Spinal cord (tissue), 10 donors: Measurements from ENCODE around the gene HERC2. TPM values are rescaled to one million over a fixed set of nuclear protein-coding genes. Genes with fewer than 3 reads are reported as not detected.
"Not testable (repeated sequence)": the region's sequence is repeated elsewhere in the genome, so short reads cannot be mapped to it uniquely, and the experiment has no call there.

Experiments
- DNase-seq, 6 donors: peaks; one replicate each; pipeline versions ENCODE4 v3.0.0 to v3.0.0-alpha.2; 2013 to 2015; ENCODE audit warnings: low spot score in 6 of 6, low read depth in 4 of 6
- H3K27ac ChIP-seq: one replicate; pipeline ENCODE4 v1.5.1; 2013; ENCODE audit warnings: low read depth, low read length, control low read depth
- H3K27me3 ChIP-seq: one replicate; pipeline ENCODE4 v1.6.1; 2013; ENCODE audit warnings: low read length; ENCODE audit not compliant: control insufficient read depth, insufficient read depth
- H3K36me3 ChIP-seq: one replicate; pipeline ENCODE4 v1.6.1; 2013; ENCODE audit warnings: low read length; ENCODE audit not compliant: control insufficient read depth, insufficient read depth
- H3K4me1 ChIP-seq: one replicate; pipeline ENCODE4 v1.6.1; 2013; ENCODE audit warnings: low read length; ENCODE audit not compliant: control insufficient read depth, insufficient read depth
- H3K4me3 ChIP-seq: one replicate; pipeline ENCODE4 v1.5.1; 2013; ENCODE audit warnings: low read depth, low read length, control low read depth
- H3K9me3 ChIP-seq: one replicate; pipeline ENCODE4 v1.6.1; 2013; ENCODE audit warnings: low read length; ENCODE audit not compliant: control insufficient read depth, insufficient read depth
- WGBS: methylation state at CpG from one replicate; pipeline ENCODE4 v1.1.5; 2013; ENCODE audit warnings: missing lambda C conversion rate; ENCODE audit not compliant: insufficient coverage; 5-methylcytosine and 5-hydroxymethylcytosine counted together
- polyA plus RNA-seq, 2 donors: library from polyadenylated mRNA; unstranded; fragments of 120-200 nt; gene quantifications; one replicate each; pipeline ENCODE4 v1.2.1, GENCODE V29; 2013; ENCODE audit not compliant: insufficient read length in 2 of 2
- total RNA-seq, 2 donors: library from RNA; depleted of rRNA in 1 of 2; stranded (reverse); fragments of 120-200 nt in 1 of 2; fragments of >200 nt in 1 of 2; gene quantifications; one replicate each; pipeline versions ENCODE4 v1.2.3 to v1.2.4, GENCODE V29; 2013 to 2014
- donor health status: healthy.

Gene HERC2
- total and polyA plus RNA-seq, 4 donors: 62.9 to 96.2 (median 78.5) TPM

GRCh38 chr15:28238296-28238695 lies 83.7 kb downstream of the HERC2 start:
- not testable (repeated sequence) for H3K9me3 ChIP-seq, H3K27me3 ChIP-seq, H3K27ac ChIP-seq, H3K36me3 ChIP-seq, H3K4me3 ChIP-seq, H3K4me1 ChIP-seq, DNase-seq
- WGBS: 85% methylated on average over 2 of the region's 4 CpGs

DNA sequence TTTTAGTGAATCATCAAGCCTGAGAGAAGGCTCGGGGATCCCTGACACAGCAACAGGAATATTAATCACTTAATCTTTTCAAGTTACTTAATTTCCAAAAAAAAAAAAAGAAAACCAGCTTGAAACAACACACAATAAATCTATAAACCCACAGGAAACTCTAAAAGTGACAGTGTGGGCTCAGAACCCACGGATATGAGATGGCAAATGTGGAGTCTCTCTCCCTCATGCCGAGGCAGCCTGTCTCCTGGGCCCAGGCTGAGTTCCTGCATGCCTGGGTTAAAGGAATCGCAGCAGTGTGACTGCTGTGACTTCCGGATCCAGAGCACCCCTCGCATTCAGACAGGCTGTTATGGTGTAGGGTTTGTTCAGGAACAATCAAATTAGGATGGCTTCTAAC lies 90.2 kb downstream of the HERC2 start:
- H3K27me3 ChIP-seq, H3K27ac ChIP-seq, H3K4me1 ChIP-seq, H3K9me3 ChIP-seq, H3K4me3 ChIP-seq, DNase-seq: not testable (repeated sequence)
- peaks cover 20% of the 10 kb centered on the region for H3K36me3 ChIP-seq
- 20% methylated on average over 1 of the region's 6 CpGs for WGBS

- H3K36me3 ChIP-seq: peaks cover 20% of the 10 kb centered on the region
- H3K27me3 ChIP-seq, H3K27ac ChIP-seq, H3K4me3 ChIP-seq, H3K9me3 ChIP-seq, H3K4me1 ChIP-seq, DNase-seq: not testable (repeated sequence)
- 88% methylated on average over 3 of the region's 7 CpGs for WGBS
Measured at GRCh38 chr15:28231336-28231735, 90.6 kb downstream of the HERC2 start.

DNA sequence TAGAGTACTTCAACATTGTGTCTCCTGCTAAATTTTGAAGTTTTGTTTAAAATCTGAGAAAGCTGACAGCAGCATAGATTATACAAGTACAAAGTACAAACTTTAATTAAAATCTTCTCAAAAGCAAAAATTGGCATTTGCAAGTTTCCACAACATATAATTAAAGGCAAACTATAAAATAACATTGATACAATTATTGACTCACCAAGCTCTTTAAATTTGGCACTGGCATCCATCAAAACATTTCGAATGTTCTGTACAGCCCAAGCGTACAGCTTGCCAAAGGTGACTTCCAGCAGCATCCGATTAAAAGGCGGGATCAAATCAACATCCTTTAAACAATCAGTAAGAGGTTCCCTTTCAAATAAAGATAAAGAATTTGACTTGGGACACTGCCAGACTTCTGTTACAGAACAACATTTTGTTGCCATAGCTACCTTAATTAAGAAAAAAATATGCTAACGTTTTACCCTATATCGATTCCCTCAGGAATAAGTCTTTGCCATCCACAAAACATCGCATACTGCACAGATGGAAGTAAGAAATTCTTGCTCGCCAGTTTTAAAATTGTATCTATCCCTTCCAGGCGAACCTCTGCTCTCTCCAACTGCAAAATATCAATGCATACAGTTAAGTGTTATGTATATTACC lies 92.9 kb downstream of the HERC2 start:
- WGBS: 27% methylated on average over 2 of the region's 9 CpGs
- peak in 2 of 6 donors; percentile 48 to 61 for DNase-seq
- not testable (repeated sequence) for H3K27ac ChIP-seq

DNA sequence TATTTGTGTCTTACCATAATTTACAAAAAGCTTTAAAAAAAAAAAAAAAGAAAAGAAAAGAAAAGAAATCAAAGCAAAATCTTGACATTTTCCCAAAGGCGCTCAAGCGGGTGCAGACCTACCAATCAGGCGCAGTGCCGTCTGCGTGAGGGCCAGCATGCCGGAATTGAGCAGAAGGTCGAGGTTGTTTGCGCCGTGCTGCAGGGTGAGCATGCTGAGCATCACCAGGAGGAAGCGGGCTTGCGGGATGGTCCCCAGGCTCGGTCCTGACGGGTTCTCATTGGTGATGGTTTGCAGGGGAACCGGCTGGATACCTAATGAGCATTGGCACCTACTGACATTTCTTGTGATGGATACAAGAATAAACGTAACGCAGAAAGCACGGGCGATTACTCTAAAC lies 93.9 kb downstream of the HERC2 start:
- Histone ChIP-seq H3K4me1 (no peaks in the 10 kb centered on the region), H3K9me3 (no peaks in the 10 kb centered on the region), H3K36me3 (peaks cover 17% of the 10 kb centered on the region), H3K4me3 (no peak overlapping the region), H3K27ac (no peak overlapping the region), H3K27me3 (no peaks in the 10 kb centered on the region)
- WGBS: 94% methylated on average over 11 of the region's 18 CpGs
- no peak for DNase-seq

More for the DNA sequence above, 92.9 kb downstream of the HERC2 start:
- not testable (repeated sequence) for H3K4me3 ChIP-seq, H3K27me3 ChIP-seq, H3K4me1 ChIP-seq, H3K9me3 ChIP-seq
- H3K36me3 ChIP-seq: peaks cover 15% of the 10 kb centered on the region

DNA sequence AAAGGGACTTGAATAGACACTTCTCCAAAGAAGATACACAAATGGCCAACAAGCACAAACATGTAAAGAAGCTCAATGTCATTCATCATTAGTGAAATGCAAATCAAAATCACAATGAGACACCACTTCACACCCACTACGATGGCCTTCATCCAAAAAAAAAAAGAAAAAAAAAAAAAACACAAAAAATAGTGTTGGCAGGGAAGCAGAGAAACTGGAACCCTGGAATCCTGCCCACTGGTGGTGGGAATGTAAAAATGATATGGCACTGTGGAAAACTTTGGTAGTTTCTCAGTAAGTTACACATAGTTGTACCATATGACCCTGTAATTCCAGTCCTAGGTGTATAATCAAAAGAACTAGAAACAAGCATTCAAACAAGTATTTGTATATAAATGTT lies 94.7 kb downstream of the HERC2 start:
- H3K27ac ChIP-seq, H3K9me3 ChIP-seq, H3K4me1 ChIP-seq, H3K27me3 ChIP-seq, H3K4me3 ChIP-seq: not testable (repeated sequence)
- DNase-seq: peak in 1 of 6 donors; percentile 6
- peaks cover 17% of the 10 kb centered on the region for H3K36me3 ChIP-seq
- WGBS: no CpG with 5 or more reads among the region's 1 CpG

DNA sequence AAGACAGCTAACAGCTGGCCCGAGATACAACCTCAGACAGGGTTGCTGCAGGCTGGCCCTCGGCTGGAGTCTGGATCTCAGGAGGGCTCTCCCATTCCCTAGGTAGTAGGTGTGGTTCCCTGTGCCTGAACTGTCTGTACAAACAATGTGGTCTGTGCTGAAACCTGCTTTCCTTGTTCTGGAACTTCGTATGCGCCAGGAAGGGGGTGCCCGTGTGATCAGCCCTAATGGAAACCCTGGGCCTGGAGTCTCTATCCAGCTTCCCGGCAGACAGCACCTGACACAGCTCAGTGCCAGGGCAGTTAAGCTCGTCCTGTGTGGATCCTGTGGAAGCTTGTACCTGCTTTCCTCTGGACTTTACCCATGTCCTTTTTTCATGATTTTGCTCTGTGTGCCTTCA lies 99.4 kb downstream of the HERC2 start:
- not testable (repeated sequence) for H3K27me3 ChIP-seq, H3K4me3 ChIP-seq, H3K9me3 ChIP-seq, H3K4me1 ChIP-seq, DNase-seq, H3K27ac ChIP-seq
- WGBS: 71% methylated on average over 7 of the region's 7 CpGs
- peaks cover 31% of the 10 kb centered on the region for H3K36me3 ChIP-seq

DNA sequence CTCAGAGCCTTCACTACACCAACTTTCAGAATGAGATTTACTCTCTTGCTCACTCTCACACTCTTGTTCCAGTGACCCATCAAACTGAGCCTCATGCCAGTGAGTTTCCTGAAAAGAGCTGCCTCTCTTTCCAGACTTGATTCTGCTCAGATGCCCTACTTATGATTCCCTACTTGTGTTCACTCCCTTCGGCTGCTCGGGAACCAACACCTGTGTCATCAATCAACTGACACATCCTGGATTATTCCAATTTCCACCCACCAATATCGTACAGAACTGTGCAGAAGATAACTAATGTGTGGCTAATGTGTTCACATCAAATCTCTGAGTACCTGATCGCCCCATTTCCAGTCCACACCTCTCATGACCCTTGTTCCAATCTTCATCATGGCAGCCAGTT lies 100.3 kb downstream of the HERC2 start:
- H3K4me3 ChIP-seq, H3K9me3 ChIP-seq, H3K27me3 ChIP-seq, H3K27ac ChIP-seq, H3K4me1 ChIP-seq, DNase-seq: not testable (repeated sequence)
- WGBS: 100% methylated on average over 1 of the region's 4 CpGs
- H3K36me3 ChIP-seq: peaks cover 30% of the 10 kb centered on the region

DNA sequence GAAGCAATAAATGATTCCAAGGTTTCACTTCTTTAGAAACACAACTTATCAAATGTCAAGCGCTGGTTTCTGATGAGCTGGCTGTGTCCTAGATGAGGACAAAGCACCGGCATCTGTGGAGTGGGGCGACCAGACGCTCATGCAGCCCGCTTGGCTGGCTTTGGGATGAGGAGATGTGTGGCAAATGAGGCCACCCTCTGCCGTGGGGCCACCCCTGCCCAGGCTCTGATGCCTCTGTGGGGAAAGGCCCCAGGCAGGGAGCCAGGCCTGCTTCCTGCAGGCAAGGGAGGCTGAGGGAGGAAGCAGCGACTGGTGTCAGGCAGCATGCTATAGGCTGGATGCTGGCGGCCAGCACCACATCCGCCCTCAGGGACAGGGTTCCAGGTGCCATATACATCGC lies 102.9 kb downstream of the HERC2 start:
- Histone ChIP-seq H3K27me3 (no peaks in the 10 kb centered on the region), H3K4me1 (peaks cover 4% of the 10 kb centered on the region), H3K27ac (no peak overlapping the region), H3K9me3 (no peaks in the 10 kb centered on the region), H3K36me3 (peaks cover 39% of the 10 kb centered on the region), H3K4me3 (no peak overlapping the region)
- WGBS: 84% methylated on average over 8 of the region's 10 CpGs
- DNase-seq: no peak

GRCh38 chr15:28216946-28217546 lies 104.9 kb downstream of the HERC2 start:
- not testable (repeated sequence) for H3K27ac ChIP-seq, DNase-seq, H3K4me3 ChIP-seq, H3K27me3 ChIP-seq, H3K4me1 ChIP-seq, H3K9me3 ChIP-seq
- 95% methylated on average over 10 of the region's 14 CpGs for WGBS
- peaks cover 43% of the 10 kb centered on the region for H3K36me3 ChIP-seq
